Ovary (tissue), 9 donors: Measurements from ENCODE around the gene SCAMP2. TPM values are rescaled to one million over a fixed set of nuclear protein-coding genes. Genes with fewer than 3 reads are reported as not detected.

ENCODE experiments used
- DNase-seq, 5 donors: peaks; one replicate each; pipeline ENCODE4 v3.0.0-alpha.2; 2019 to 2020
- H3K27ac ChIP-seq, 2 donors: fragments of 200-600 bp; one replicate each; pipeline versions ENCODE4 v1.5.1 to v1.8.0; 2019 to 2022
- H3K27me3 ChIP-seq: fragments of 200-600 bp; one replicate; pipeline ENCODE4 v1.8.0; 2022
- H3K36me3 ChIP-seq: fragments of 200-600 bp; sonication (generic); one replicate; pipeline ENCODE4 v1.5.1; 2019
- H3K4me1 ChIP-seq: one replicate; pipeline ENCODE4 v1.8.1; 2013; ENCODE audit warnings: mild to moderate bottlenecking, moderate library complexity; ENCODE audit not compliant: insufficient read depth
- H3K4me3 ChIP-seq: fragments of 200-600 bp; sonication (generic); one replicate; pipeline ENCODE4 v1.5.1; 2017
- H3K9me3 ChIP-seq, 2 donors: fragments of 200-600 bp in 1 of 2; sonication (generic) in 1 of 2; one replicate each; pipeline versions ENCODE4 v1.5.1 to v1.8.1; 2013 to 2019; ENCODE audit warnings: mild to moderate bottlenecking in 1 of 2, moderate library complexity in 1 of 2
- EP300 ChIP-seq: sonication (generic); formaldehyde crosslinking; IDR thresholded peaks from one replicate; pipeline ENCODE4 v1.6.1; 2017; ENCODE audit warnings: antibody characterized with exemption
- POLR2A ChIP-seq: fragments of 450-650 bp; IDR thresholded peaks from one replicate; pipeline ENCODE4 v1.6.1; 2017; ENCODE audit warnings: antibody characterized with exemption, mild to moderate bottlenecking, moderate library complexity
- WGBS, 3 donors: extraction: QIAGEN DNeasy Blood & Tissue Kit in 1 of 3; methylation state at CpG; one replicate each; pipeline versions ENCODE4 v1.1.5 to v1.1.7; 2013 to 2017; 5-methylcytosine and 5-hydroxymethylcytosine counted together
- intact Hi-C, 4 donors: fragments of 100-400 bp; cut with DNase I; formaldehyde crosslinking; loops; one replicate each; pipeline versions ENCODE4 v1.11.0 to v1.15.1; 2022 to 2023
- polyA plus RNA-seq, 2 donors: library from polyadenylated mRNA; stranded (reverse); fragments of 200-250 nt in 1 of 2; fragments of 350-450 nt in 1 of 2; fragmentation: Illumina TruSeq in 1 of 2; extraction: RNeasy Lipid Tissue Mini Kit (QIAGEN cat#74804) in 1 of 2; gene quantifications; one replicate each; pipeline ENCODE4 v1.2.3, GENCODE V29; 2013 to 2014
- total RNA-seq, 7 donors: library from RNA; depleted of rRNA in 2 of 7; stranded (reverse); fragments of >200 nt in 2 of 7; fragmentation: NEBNext Ultra II Directional in 3 of 7; extraction: Animal tissue kit (Norgen Biotek cat#: 25700) in 3 of 7; gene quantifications; one replicate each; pipeline versions ENCODE4 v1.1.0 to v1.2.4, GENCODE V29; 2016 to 2023
- TF ChIP-seq, protein P1 (sequence below), 3 donors: fragments of 450-650 bp in 2 of 3; fragments of 200-600 bp in 1 of 3; IDR thresholded peaks; one replicate each; pipeline versions ENCODE4 v1.5.1 to v1.8.0; 2016 to 2022; ENCODE audit warnings: antibody characterized with exemption in 3 of 3, mild to moderate bottlenecking in 1 of 3
- donor health status: DM: no; HTN: no; CAD: no; lungs with moderate emphysema.
- donor health status: DM: no; HTN: no; CAD: no.
- donor health status: Bipolar disorder and iron deficiency.
- donor health status: DM: yes; HTN: yes; CAD: no.
- donor health status: DM: no; HTN: no; CAD: no.
- donor health status: DM: yes; HTN: yes; CAD: no.

The SCAMP2 gene
- total and polyA plus RNA-seq, 9 donors = 22.9 to 65.5 (median 53.1) TPM

GRCh38 chr15:74892931-74893330, 19.8 kb upstream of the SCAMP2 start:
- H3K4me3 ChIP-seq = no peak overlapping the region
- H3K9me3 ChIP-seq = no peaks in the 10 kb centered on the region
- no peaks in the 10 kb centered on the region for H3K27me3 ChIP-seq
- intact Hi-C loops = no loop called here
- no peaks in the 10 kb centered on the region for H3K36me3 ChIP-seq
- 93 to 97% (median 96%) methylated on average over 2 of the region's 2 CpGs for WGBS, 3 donors
- H3K27ac ChIP-seq = no peak overlapping the region
- H3K4me1 ChIP-seq = peaks cover 12% of the 10 kb centered on the region
- no peak for DNase-seq
- TF ChIP-seq EP300 (no peak), POLR2A (no peak)
- TF ChIP-seq, protein P1, sequence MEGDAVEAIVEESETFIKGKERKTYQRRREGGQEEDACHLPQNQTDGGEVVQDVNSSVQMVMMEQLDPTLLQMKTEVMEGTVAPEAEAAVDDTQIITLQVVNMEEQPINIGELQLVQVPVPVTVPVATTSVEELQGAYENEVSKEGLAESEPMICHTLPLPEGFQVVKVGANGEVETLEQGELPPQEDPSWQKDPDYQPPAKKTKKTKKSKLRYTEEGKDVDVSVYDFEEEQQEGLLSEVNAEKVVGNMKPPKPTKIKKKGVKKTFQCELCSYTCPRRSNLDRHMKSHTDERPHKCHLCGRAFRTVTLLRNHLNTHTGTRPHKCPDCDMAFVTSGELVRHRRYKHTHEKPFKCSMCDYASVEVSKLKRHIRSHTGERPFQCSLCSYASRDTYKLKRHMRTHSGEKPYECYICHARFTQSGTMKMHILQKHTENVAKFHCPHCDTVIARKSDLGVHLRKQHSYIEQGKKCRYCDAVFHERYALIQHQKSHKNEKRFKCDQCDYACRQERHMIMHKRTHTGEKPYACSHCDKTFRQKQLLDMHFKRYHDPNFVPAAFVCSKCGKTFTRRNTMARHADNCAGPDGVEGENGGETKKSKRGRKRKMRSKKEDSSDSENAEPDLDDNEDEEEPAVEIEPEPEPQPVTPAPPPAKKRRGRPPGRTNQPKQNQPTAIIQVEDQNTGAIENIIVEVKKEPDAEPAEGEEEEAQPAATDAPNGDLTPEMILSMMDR (IDR thresholded peaks at IDR 0.05) = no peak

- no peaks in the 10 kb centered on the region for H3K9me3 ChIP-seq
- intact Hi-C loops = no loop called here
- no peaks in the 10 kb centered on the region for H3K27me3 ChIP-seq
- H3K27ac ChIP-seq = no peak overlapping the region
- H3K36me3 ChIP-seq = no peaks in the 10 kb centered on the region
- peaks cover 12% of the 10 kb centered on the region for H3K4me1 ChIP-seq
- no peak for DNase-seq
- 89 to 95% (median 91%) methylated on average over 3 of the region's 3 CpGs for WGBS, 3 donors
- H3K4me3 ChIP-seq = no peak overlapping the region
- TF ChIP-seq POLR2A = no peak
- no peak for TF ChIP-seq EP300
- TF ChIP-seq, protein P1 (IDR thresholded peaks at IDR 0.05) = no peak
These were observed 19.1 kb upstream of the SCAMP2 start for GRCh38 chr15:74892313-74892712.

DNA sequence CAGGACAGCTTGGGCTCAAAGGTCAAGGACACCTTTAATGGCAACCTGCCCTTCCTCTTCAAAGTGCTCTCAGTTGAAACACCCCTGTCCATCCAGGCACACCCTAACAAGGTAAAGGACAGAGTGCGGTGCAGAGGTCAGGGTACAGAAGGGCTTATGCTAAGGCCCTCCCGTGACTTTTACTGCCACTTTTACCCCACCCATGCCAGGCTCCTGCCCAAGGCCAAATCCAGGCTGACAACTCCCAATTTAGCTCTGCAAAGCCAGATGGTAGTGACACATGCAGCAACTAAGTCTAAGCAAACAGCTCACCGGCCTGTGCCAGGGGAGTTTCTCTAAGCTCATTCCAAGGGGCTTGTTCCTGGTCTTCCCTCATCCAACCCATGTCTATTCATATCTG, 18.3 kb upstream of the SCAMP2 start:
- intact Hi-C loops = no loop called here
- no peak for DNase-seq
- Histone ChIP-seq H3K36me3 (no peaks in the 10 kb centered on the region), H3K4me3 (no peak overlapping the region), H3K27me3 (no peaks in the 10 kb centered on the region), H3K27ac (no peak overlapping the region), H3K4me1 (peaks cover 12% of the 10 kb centered on the region), H3K9me3 (no peaks in the 10 kb centered on the region)
- 87 to 89% (median 89%) methylated on average over 3 of the region's 3 CpGs for WGBS, 3 donors
- TF ChIP-seq EP300 (no peak), POLR2A (no peak)
- TF ChIP-seq, protein P1 (IDR thresholded peaks at IDR 0.05) = no peak

GRCh38 chr15:74890665-74890960, 17.4 kb upstream of the SCAMP2 start:
- Histone ChIP-seq H3K27ac (peak overlapping the region in 1 of 2 donors; percentile 80), H3K27me3 (no peaks in the 10 kb centered on the region), H3K4me3 (peak overlapping the region; percentile 96), H3K36me3 (no peaks in the 10 kb centered on the region), H3K4me1 (peaks cover 12% of the 10 kb centered on the region), H3K9me3 (no peaks in the 10 kb centered on the region)
- WGBS, 3 donors = 0 to 9% (median 8%) methylated on average over 1 of the region's 1 CpG
- no peak for TF ChIP-seq POLR2A
- TF ChIP-seq EP300 = no peak
- TF ChIP-seq, protein P1 (IDR thresholded peaks at IDR 0.05) = no peak
- intact Hi-C loops = no loop called here
- no peak for DNase-seq
